Activated T-cell treated with anti-CD3 and anti-CD28 coated beads for 48 hours (primary cell): Measurements from ENCODE around the gene SCTR.

ENCODE experiments used
- DNase-seq: peaks from one replicate; pipeline ENCODE4 v3.0.0-alpha.2; 2020; ENCODE audit warnings: low read depth

SCTR gene

GRCh38 chr2:119429225-119429981, 94.9 kb downstream of the SCTR start:
- DNase-seq = no peak

DNA sequence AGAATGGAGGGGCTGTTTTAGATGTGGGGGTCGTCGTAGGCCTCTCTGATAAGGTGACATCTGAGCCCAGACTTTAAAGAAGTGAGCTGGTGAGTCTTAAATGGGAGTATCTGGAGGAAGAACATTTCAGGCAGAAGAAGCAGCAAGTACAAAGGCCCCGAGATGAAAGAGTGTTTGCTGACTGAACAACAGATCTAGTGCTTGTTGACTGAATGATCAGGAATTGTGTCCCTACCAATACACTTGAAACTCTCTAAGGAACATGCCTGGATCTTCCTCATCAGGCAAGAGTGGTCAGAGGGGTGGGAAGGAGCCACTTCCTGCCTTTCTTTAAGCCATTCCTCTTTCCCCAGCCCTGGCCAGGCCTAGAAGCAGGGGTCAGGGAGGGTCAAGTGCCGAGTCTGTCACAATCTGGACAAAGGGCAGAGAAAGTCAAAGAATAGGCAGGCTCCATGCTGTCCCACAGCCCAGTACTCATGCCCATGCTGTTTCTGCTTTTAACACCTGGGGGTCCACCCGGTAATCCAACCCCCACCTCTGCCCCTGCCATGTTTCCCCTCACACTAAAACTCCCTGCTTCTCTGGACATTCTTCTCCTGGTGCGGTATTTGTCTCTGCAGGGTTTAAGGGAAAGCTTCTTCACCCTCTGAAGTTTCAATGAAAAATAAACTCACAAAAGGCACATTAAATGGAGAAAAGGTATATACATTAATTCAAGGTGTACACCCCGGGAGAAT, 95.6 kb downstream of the SCTR start:
- no peak for DNase-seq

- DNase-seq = no peak
Observed at GRCh38 chr2:119427756-119428155, 96.5 kb downstream of the SCTR start.

- DNase-seq = no peak
Observed at GRCh38 chr2:119426801-119427395, 97.4 kb downstream of the SCTR start.

GRCh38 chr2:119426396-119426675, 97.9 kb downstream of the SCTR start:
- no peak for DNase-seq

- DNase-seq = no peak
Observed at GRCh38 chr2:119425620-119426395, 98.5 kb downstream of the SCTR start.

DNA sequence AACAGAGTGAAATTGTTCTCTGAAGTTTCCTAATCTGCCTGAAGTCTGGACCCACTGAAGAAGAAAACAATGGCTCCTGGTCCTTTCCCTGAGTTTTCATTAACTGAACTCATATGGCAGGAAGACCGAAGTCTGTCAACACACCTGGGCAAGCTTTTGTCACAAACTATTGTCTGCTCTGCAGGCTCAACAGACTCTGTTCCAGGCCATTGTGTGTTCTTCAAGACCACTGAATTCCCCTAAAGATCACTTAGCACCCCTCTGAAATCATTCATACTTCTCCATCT, 99.2 kb downstream of the SCTR start:
- DNase-seq = no peak

GRCh38 chr2:119424284-119425118, 99.8 kb downstream of the SCTR start:
- DNase-seq = no peak

GRCh38 chr2:119423811-119424210, 100.5 kb downstream of the SCTR start:
- no peak for DNase-seq

DNA sequence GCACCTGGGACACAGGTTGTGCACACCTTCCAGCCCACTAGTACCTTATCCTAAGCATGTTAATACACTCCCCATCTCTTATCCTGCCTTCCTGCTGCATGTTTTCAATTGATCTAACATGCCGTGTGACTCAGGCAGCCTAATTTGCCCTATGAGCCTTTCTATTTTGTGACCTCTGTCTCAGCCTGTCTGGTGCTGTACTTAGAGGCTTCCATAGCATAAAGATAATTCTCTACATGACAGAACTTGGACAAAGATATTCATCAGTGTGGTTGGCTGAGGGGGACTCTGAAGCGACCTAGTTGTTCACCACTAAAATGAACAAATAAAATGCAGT, 101.2 kb downstream of the SCTR start:
- DNase-seq = no peak

DNA sequence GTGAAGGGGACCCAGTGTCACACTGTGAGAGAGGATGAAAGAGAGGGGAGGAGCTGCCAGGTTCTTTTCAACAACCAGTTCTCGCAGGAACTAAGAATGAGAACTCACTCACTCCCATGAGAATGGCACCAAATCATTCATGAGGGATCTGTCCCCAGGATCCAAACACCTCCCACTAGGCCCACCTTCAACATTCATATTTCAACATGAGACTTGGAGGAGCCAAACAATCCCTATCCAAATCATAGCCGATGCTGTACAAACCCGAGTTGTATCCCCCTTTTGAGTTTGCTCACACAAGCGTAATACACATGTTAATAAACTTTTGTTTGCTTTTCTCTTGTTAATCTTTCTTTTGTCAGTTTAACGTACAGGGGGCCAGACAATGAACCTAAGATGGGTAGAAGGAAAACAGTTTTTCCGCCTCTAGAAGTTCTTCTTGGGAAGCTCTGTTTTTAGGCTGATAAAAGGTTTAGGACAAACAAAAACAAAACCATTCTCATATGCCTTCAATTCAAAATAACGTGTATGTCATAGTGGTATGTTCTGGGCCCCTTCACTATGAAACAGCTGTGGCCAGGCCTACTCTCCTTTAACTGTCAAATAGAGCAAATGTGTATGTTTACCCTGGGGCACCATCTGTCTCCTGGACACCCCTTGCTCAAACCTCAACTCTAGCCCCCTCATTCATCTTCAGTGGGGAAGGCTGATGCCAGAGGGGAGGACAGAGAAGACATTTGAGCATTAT, 101.7 kb downstream of the SCTR start:
- no peak for DNase-seq

GRCh38 chr2:119421741-119422140, 102.5 kb downstream of the SCTR start:
- DNase-seq = no peak

GRCh38 chr2:119421304-119421703, 103.0 kb downstream of the SCTR start:
- no peak for DNase-seq

DNA sequence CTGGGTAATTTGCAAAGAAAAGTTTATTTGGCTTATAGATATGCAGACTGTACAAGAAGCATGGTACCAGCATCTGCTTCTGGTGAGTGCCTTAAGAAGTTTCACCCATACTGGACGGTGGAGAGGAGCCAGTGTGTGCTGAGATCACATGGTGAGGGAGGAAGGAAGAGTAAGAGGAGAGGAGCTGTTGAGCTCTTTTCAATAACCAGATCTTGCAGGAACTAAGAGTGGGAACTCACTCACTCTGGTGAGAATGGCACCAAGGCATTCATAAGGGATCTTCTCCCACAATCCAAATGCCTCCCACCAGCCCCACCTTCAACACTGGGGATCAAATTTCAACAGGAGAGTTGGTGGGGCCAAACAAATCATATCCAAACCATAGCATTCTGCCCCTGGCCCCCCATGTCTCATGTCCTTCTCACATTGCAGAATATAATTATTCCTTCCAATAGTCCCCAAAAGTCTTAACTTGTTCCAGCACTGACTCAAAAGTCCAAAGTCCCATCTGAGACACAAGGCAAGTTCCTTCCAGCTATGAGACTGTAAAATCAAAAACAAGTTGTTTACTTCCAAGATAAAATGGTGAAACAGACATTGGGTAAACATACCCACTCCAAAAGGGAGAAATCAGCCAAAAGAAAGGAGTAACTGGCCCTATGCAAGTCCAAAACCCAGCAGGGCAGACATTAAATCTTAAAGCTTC, 104.3 kb downstream of the SCTR start:
- no peak for DNase-seq

- DNase-seq = no peak
Observed at GRCh38 chr2:119419065-119419464, 105.2 kb downstream of the SCTR start.

DNA sequence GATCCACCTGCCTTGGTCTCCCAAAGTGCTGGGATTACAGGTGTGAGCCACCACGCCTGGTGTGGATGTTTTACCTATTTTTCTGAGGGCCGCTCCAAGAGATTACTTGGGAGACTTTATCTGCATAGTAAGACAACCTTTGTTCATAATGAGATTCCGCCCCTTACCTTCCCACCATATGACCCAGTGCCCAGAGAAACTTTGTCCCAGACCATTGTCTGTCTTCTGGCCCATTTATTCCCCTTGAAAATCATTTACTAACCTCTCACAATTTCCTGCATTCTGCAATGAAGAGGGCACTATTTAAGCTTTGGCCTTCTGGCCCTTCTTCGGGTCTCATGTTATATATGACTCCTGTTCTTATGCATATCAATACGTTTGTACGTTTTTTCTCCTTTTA, 106.4 kb downstream of the SCTR start:
- DNase-seq = no peak

- no peak for DNase-seq
Observed at GRCh38 chr2:119416299-119416923, 107.9 kb downstream of the SCTR start.

DNA sequence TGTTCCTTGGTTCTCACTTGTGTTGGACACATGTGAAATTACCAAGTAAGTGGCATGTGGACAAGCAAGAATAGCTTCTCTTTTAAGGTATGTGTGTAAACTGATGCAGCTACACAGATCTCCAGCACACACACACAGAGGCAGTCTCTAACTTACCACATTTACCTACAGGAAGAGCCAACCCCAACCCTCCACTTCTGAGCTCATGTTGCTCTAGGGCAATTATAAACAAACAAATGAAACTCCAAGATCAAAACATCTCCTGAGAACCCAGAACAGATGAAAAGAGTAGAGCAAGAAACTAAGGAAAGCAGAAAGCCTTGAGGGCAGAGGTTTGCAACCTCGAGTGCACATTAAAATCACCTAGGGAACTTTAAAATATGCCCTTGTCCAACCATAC, 108.7 kb downstream of the SCTR start:
- DNase-seq = no peak

DNA sequence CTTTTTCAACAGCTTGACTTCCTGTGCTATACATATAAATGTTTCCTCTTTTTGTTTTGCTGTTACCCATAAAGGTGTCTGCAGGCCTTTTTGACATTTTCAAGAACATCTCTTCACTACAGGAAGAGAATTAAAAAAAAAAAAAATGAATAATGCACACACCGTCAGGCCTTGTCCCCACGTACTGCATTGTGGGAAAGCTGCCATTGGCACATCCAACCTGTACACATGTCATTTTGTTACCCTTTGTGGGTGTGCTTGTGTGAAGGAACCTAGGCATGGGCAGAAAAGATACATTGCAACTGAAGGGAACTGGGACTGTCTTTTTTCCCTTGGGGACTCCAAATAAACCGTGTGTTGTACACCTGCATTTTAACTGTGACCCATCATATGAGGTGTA, 109.4 kb downstream of the SCTR start:
- DNase-seq = no peak

- no peak for DNase-seq
Observed at GRCh38 chr2:119409506-119409905, 114.8 kb downstream of the SCTR start.
